HepG2 (cell line): ENCODE measurements around the gene ENTREP3.

Experiments
- ARNTL ChIP-seq: sonication (generic); formaldehyde crosslinking; IDR thresholded peaks from 2 replicates; pipeline ENCODE4 v1.4.0; 2020; ENCODE audit warnings: mild to moderate bottlenecking, missing genetic modification reagents
- ATF3 ChIP-seq: sonication (generic); formaldehyde crosslinking; IDR thresholded peaks from 2 replicates; pipeline ENCODE4 v1.4.0; 2020; ENCODE audit warnings: missing genetic modification reagents
- CBFB ChIP-seq: sonication (generic); formaldehyde crosslinking; IDR thresholded peaks from 2 replicates; pipeline ENCODE4 v1.4.0; 2020; ENCODE audit warnings: missing genetic modification reagents
- CTCF ChIP-seq: sonication (generic); formaldehyde crosslinking; IDR thresholded peaks from 2 replicates; pipeline ENCODE4 v1.5.0; 2020; ENCODE audit warnings: mild to moderate bottlenecking, missing genetic modification reagents, moderate library complexity
- EEA1 ChIP-seq: sonication (generic); formaldehyde crosslinking; IDR thresholded peaks from 2 replicates; pipeline ENCODE4 v1.5.1; 2020; ENCODE audit warnings: mild to moderate bottlenecking, missing genetic modification reagents, borderline replicate concordance
- EP300 ChIP-seq, 3 experiments: sonication (generic) in 1 of 3; formaldehyde crosslinking in 1 of 3; IDR thresholded peaks; 2 replicates each; pipeline versions ENCODE4 v1.5.1 to v1.6.1; 2011 to 2020; ENCODE audit warnings: low read depth in 2 of 3, low read length in 2 of 3, borderline replicate concordance in 1 of 3, improper control_type of control experiment in 1 of 3, mild to moderate bottlenecking in 1 of 3, missing genetic modification reagents in 1 of 3, moderate library complexity in 1 of 3
- HOXA3 ChIP-seq: sonication (generic); formaldehyde crosslinking; IDR thresholded peaks from 2 replicates; pipeline ENCODE4 v1.5.0; 2020; ENCODE audit warnings: missing genetic modification reagents
- PBX3 ChIP-seq: sonication (generic); formaldehyde crosslinking; IDR thresholded peaks from 2 replicates; pipeline ENCODE4 v1.8.1; 2023; ENCODE audit warnings: missing genetic modification reagents, inconsistent platforms, borderline replicate concordance
- SRF ChIP-seq: IDR thresholded peaks from 2 replicates; pipeline ENCODE4 v1.6.1; 2011; ENCODE audit warnings: mild to moderate bottlenecking, low read depth, low read length, moderate library complexity
- ZNF710 ChIP-seq: sonication (generic); formaldehyde crosslinking; IDR thresholded peaks from 2 replicates; pipeline ENCODE4 v1.5.0; 2020; ENCODE audit warnings: mild to moderate bottlenecking, missing genetic modification reagents, borderline replicate concordance
- ZSCAN30 ChIP-seq: sonication (generic); formaldehyde crosslinking; IDR thresholded peaks from 2 replicates; pipeline ENCODE4 v1.5.0; 2020; ENCODE audit warnings: mild to moderate bottlenecking, missing genetic modification reagents
- TF ChIP-seq, protein P1 (sequence below): sonication (generic); IDR thresholded peaks from 2 replicates; pipeline ENCODE4 v1.6.1; 2016; ENCODE audit warnings: low read depth, borderline replicate concordance

DNA sequence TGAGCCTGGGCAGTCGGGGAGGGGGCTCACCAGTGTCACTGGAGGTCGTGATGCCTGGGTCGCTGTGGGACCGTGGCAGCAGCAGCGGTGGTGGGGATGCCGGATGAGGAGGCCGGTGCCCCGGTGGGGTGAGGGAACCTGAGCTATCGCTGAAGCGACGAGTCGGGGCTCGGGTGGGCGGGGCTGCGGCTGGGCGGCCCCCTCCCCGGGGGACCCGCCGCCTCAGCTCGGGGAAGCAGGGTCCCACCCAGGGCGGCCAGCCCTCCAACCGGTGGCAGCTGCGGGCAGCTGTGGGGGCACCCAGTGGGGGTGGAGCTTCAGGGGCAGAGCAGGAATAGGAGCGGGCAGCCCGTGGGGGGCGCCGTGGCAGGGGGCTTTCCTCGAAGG, 5.0 kb downstream of the ENTREP3 start:
- TF ChIP-seq PBX3 (CRISPR knock-in tag): no peak
- TF ChIP-seq, protein P1, sequence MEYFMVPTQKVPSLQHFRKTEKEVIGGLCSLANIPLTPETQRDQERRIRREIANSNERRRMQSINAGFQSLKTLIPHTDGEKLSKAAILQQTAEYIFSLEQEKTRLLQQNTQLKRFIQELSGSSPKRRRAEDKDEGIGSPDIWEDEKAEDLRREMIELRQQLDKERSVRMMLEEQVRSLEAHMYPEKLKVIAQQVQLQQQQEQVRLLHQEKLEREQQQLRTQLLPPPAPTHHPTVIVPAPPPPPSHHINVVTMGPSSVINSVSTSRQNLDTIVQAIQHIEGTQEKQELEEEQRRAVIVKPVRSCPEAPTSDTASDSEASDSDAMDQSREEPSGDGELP: no peak
- no peak for TF ChIP-seq SRF
- no peak for TF ChIP-seq EEA1
- TF ChIP-seq HOXA3 (CRISPR knock-in tag): no peak
- no peak for TF ChIP-seq ARNTL (CRISPR knock-in tag)
- TF ChIP-seq ATF3: no peak
- no peak for TF ChIP-seq CBFB (CRISPR knock-in tag)
- no peak for TF ChIP-seq CTCF
- no peak for TF ChIP-seq ZNF710 (CRISPR knock-in tag)
- no peak for TF ChIP-seq EP300 (IDR thresholded peaks at IDR 0.05; ENCODE audit: low read depth in 2 of 2, low read length in 2 of 2)
- TF ChIP-seq EP300 (CRISPR knock-in tag; IDR thresholded peaks at IDR 0.05; ENCODE audit: borderline replicate concordance): no peak
- TF ChIP-seq ZSCAN30 (CRISPR knock-in tag): no peak
